IMR-90 (cell line): ENCODE measurements around the gene FAM171A1. TPM values are rescaled to one million over a fixed set of nuclear protein-coding genes. Genes with fewer than 3 reads are reported as not detected.

ENCODE experiments used
- ATAC-seq: fragments of 200-7000 bp; cut with Tn5 transposase; 2 replicates; pipeline ENCODE4 v1.9.1; 2020; ENCODE audit warnings: low read depth, mild to moderate bottlenecking, moderate library complexity
- BruUV-seq: library from RNA; stranded (reverse); fragments of 400-500 nt; replicated peaks from 2 replicates; lab custom pipeline; 2021; lab: Mats Ljungman, UMichigan
- CTCF ChIA-PET: fragments of 300-600 bp; formaldehyde crosslinking; extraction: SDS; loops from one replicate; lab custom pipeline; 2021; ENCODE audit warnings: antibody characterized with exemption; lab: Yijun Ruan, JAX
- POLR2A ChIA-PET: fragments of 300-600 bp; sonication (Branson Sonifier 250); formaldehyde crosslinking; loops from one replicate; lab custom pipeline; 2022; ENCODE audit warnings: antibody characterized with exemption; ENCODE audit not compliant: unreplicated experiment; lab: Charles Lee
- DNase-seq: peaks from one replicate; pipeline ENCODE4 v3.0.0; 2013
- H2AFZ ChIP-seq: replicated peaks from 2 replicates; pipeline ENCODE3; 2013; ENCODE audit warnings: low read length, mild to moderate bottlenecking; ENCODE audit not compliant: poor library complexity
- H2AK5ac ChIP-seq: 2 replicates; pipeline ENCODE4 v1.6.1; 2013; ENCODE audit warnings: low read depth, low read length, inconsistent platforms
- H2AK9ac ChIP-seq: replicated peaks from 2 replicates; pipeline ENCODE3; 2013; ENCODE audit warnings: mild to moderate bottlenecking, low read depth, low read length, moderate library complexity; ENCODE audit not compliant: poor library complexity
- H2BK120ac ChIP-seq: 2 replicates; pipeline ENCODE4 v1.6.1; 2013; ENCODE audit warnings: low read depth, low read length, inconsistent platforms
- H2BK15ac ChIP-seq: 3 replicates; pipeline ENCODE4 v1.6.1; 2013; ENCODE audit warnings: low read depth, low read length, inconsistent platforms
- H2BK20ac ChIP-seq: 2 replicates; pipeline ENCODE4 v1.6.1; 2013; ENCODE audit warnings: low read depth, mild to moderate bottlenecking, inconsistent platforms, low read length, moderate library complexity
- H2BK5ac ChIP-seq: 2 replicates; pipeline ENCODE4 v1.6.1; 2013; ENCODE audit warnings: mild to moderate bottlenecking, low read depth, low read length, inconsistent platforms; ENCODE audit not compliant: poor library complexity, severe bottlenecking
- H3K14ac ChIP-seq: replicated peaks from 2 replicates; pipeline ENCODE4 v1.6.1; 2013; ENCODE audit warnings: low read depth, low read length, inconsistent platforms
- H3K18ac ChIP-seq: 2 replicates; pipeline ENCODE4 v1.6.1; 2013; ENCODE audit warnings: low read depth, low read length, control low read depth
- H3K23ac ChIP-seq: 2 replicates; pipeline ENCODE4 v1.6.1; 2013; ENCODE audit warnings: low read depth, low read length, inconsistent platforms
- H3K27ac ChIP-seq: 2 replicates; pipeline ENCODE4 v1.5.1; 2013; ENCODE audit warnings: mild to moderate bottlenecking, control low read depth, low read length; ENCODE audit not compliant: insufficient read depth
- H3K27me3 ChIP-seq: 2 replicates; pipeline ENCODE4 v1.6.1; 2013; ENCODE audit warnings: low read length; ENCODE audit not compliant: control insufficient read depth, insufficient read depth
- H3K36me3 ChIP-seq: 2 replicates; pipeline ENCODE4 v1.6.1; 2013; ENCODE audit warnings: low read length, mixed read lengths; ENCODE audit not compliant: control insufficient read depth, insufficient read depth
- H3K4ac ChIP-seq: 2 replicates; pipeline ENCODE4 v1.6.1; 2013; ENCODE audit warnings: low read depth, low read length, inconsistent platforms
- H3K4me1 ChIP-seq: 2 replicates; pipeline ENCODE4 v1.6.1; 2013; ENCODE audit warnings: low read length, mixed read lengths; ENCODE audit not compliant: control insufficient read depth, insufficient read depth
- H3K4me2 ChIP-seq: 2 replicates; pipeline ENCODE4 v1.6.1; 2013; ENCODE audit warnings: low read depth, mild to moderate bottlenecking, control low read depth, low read length, moderate library complexity
- H3K4me3 ChIP-seq: 2 replicates; pipeline ENCODE4 v1.5.1; 2013; ENCODE audit warnings: low read depth, mild to moderate bottlenecking, control low read depth, low read length, moderate library complexity; ENCODE audit not compliant: insufficient read depth
- H3K56ac ChIP-seq: 2 replicates; pipeline ENCODE4 v1.6.1; 2013; ENCODE audit warnings: low read length, inconsistent platforms; ENCODE audit not compliant: insufficient read depth; ENCODE audit errors: extremely low read depth
- H3K79me1 ChIP-seq, 2 experiments: 2 replicates each; pipeline ENCODE4 v1.6.1; 2013; ENCODE audit warnings: low read length in 2 of 2, inconsistent platforms in 1 of 2, low read depth in 1 of 2
- H3K9ac ChIP-seq: 2 replicates; pipeline ENCODE4 v1.6.1; 2013; ENCODE audit warnings: low read depth, low read length, control low read depth
- H3K9me1 ChIP-seq: 2 replicates; pipeline ENCODE4 v1.6.1; 2013; ENCODE audit warnings: low read length, inconsistent platforms; ENCODE audit not compliant: insufficient read depth
- H3K9me3 ChIP-seq: 2 replicates; pipeline ENCODE4 v1.6.1; 2013; ENCODE audit warnings: low read length; ENCODE audit not compliant: control insufficient read depth, insufficient read depth
- H4K20me1 ChIP-seq: 2 replicates; pipeline ENCODE4 v1.6.1; 2013; ENCODE audit warnings: low read length, inconsistent platforms; ENCODE audit not compliant: insufficient read depth
- H4K5ac ChIP-seq: 2 replicates; pipeline ENCODE4 v1.6.1; 2013; ENCODE audit warnings: mild to moderate bottlenecking, low read depth, low read length, control low read depth
- H4K8ac ChIP-seq, 2 experiments: 2 replicates each; pipeline ENCODE4 v1.6.1; 2013; ENCODE audit warnings: low read depth in 2 of 2, low read length in 2 of 2, control low read depth in 1 of 2, inconsistent platforms in 1 of 2
- H4K91ac ChIP-seq: 2 replicates; pipeline ENCODE4 v1.6.1; 2013; ENCODE audit warnings: low read depth, low read length, inconsistent platforms; ENCODE audit not compliant: insufficient read depth
- BHLHE40 ChIP-seq: fragments of 150-350 bp; IDR thresholded peaks from 2 replicates; pipeline ENCODE4 v1.6.1; 2016; ENCODE audit warnings: mild to moderate bottlenecking, low read depth, low read length
- CEBPB ChIP-seq: IDR thresholded peaks from 2 replicates; pipeline ENCODE4 v1.6.1; 2012; ENCODE audit warnings: low read depth, low read length, improper control_type of control experiment
- FOS ChIP-seq: fragments of 150-350 bp; IDR thresholded peaks from 2 replicates; pipeline ENCODE4 v1.6.1; 2016; ENCODE audit warnings: low read depth, low read length
- MXI1 ChIP-seq: IDR thresholded peaks from 2 replicates; pipeline ENCODE4 v1.6.1; 2012; ENCODE audit warnings: low read depth, mild to moderate bottlenecking, low read length, moderate library complexity, borderline replicate concordance
- POLR2A ChIP-seq: IDR thresholded peaks from 2 replicates; pipeline ENCODE4 v1.6.1; 2012; ENCODE audit warnings: mild to moderate bottlenecking, low read depth, low read length
- RCOR1 ChIP-seq: IDR thresholded peaks from 2 replicates; pipeline ENCODE4 v1.6.1; 2012; ENCODE audit warnings: mild to moderate bottlenecking, low read length, improper control_type of control experiment; ENCODE audit not compliant: insufficient replicate concordance
- SMC3 ChIP-seq: fragments of 150-350 bp; IDR thresholded peaks from 2 replicates; pipeline ENCODE4 v1.6.1; 2016; ENCODE audit warnings: low read depth, mild to moderate bottlenecking, antibody characterized with exemption, low read length, moderate library complexity
- WGBS, 2 experiments: methylation state at CpG; one replicate each; pipeline versions ENCODE4 v1.1.5 to v1.1.7; 2013; ENCODE audit warnings: missing lambda C conversion rate in 2 of 2; ENCODE audit not compliant: insufficient read length in 1 of 2; ENCODE audit errors: extremely low coverage in 2 of 2; 5-methylcytosine and 5-hydroxymethylcytosine counted together
- dilution Hi-C: fragments of 300-500 bp; cut with HindIII; formaldehyde crosslinking; loops from one replicate; pipeline ENCODE4 v1.14.3; 2018; ENCODE audit warnings: low sequenced_read_pairs; ENCODE audit not compliant: unreplicated experiment
- in situ Hi-C: fragments of 300-500 bp; cut with MboI; formaldehyde crosslinking; loops from 3 replicates; pipeline ENCODE4 v1.14.3; 2019; ENCODE audit warnings: low sequenced_read_pairs, inconsistent platforms, mixed read lengths
- intact Hi-C: fragments of 100-400 bp; cut with micrococcal nuclease; formaldehyde crosslinking; loops from 2 replicates; pipeline ENCODE4 v1.10.0; 2022
- polyA plus RNA-seq, 3 experiments: library from polyadenylated mRNA; depleted of rRNA; stranded (reverse); fragments of >200 nt; gene quantifications; 2 replicates each; pipeline ENCODE4 v1.2.3, GENCODE V29; 2012; ENCODE audit warnings: low replicate concordance in 1 of 3
- total RNA-seq: library from RNA; depleted of rRNA; stranded (reverse); fragments of >200 nt; gene quantifications from 2 replicates; pipeline ENCODE4 v1.2.3, GENCODE V29; 2012

Gene FAM171A1
- total and polyA plus RNA-seq, 2 of the 4 experiments (the other 2 are of a cell fraction): 20.3 to 30.6 TPM

GRCh38 chr10:15344876-15345285 lies 26.2 kb downstream of the FAM171A1 start:
- peak overlapping the region; percentile 43; the same call in 1 of the 2 replicates for H3K23ac ChIP-seq
- H3K4ac ChIP-seq: no peak overlapping the region
- H3K27ac ChIP-seq: no peak overlapping the region
- no peak overlapping the region for H3K56ac ChIP-seq
- in situ Hi-C loops: no loop called here
- H3K9me1 ChIP-seq: no peaks in the 10 kb centered on the region; the same call in none of the 2 replicates
- POLR2A ChIA-PET: no interaction called here
- H4K5ac ChIP-seq: no peak overlapping the region
- H3K9me3 ChIP-seq: no peaks in the 10 kb centered on the region
- H3K18ac ChIP-seq: no peak overlapping the region
- no peak for TF ChIP-seq MXI1
- no peak for TF ChIP-seq FOS
- TF ChIP-seq RCOR1: no peak
- TF ChIP-seq POLR2A: no peak
- no peak for TF ChIP-seq BHLHE40
- peak; percentile 91 for TF ChIP-seq CEBPB
- TF ChIP-seq SMC3: no peak
- H2BK120ac ChIP-seq: no peak overlapping the region
- CTCF ChIA-PET: no interaction called here
- ATAC-seq (peak; percentile 28), DNase-seq (peak; percentile 85)
- no peaks in the 10 kb centered on the region for H3K36me3 ChIP-seq
- H3K4me1 ChIP-seq: peaks cover 1% of the 10 kb centered on the region; the same call in 1 of the 2 replicates
- H3K79me1 ChIP-seq: peaks cover 19 to 70% of the 10 kb centered on the region in 2 experiments
- no peak overlapping the region for H4K91ac ChIP-seq
- no peak overlapping the region for H2BK5ac ChIP-seq
- no peak overlapping the region for H2BK15ac ChIP-seq
- no peak overlapping the region for H2AK9ac ChIP-seq
- H4K8ac ChIP-seq: no peak overlapping the region
- no peak overlapping the region for H2AFZ ChIP-seq
- no TSS peak for BruUV-seq
- no peak overlapping the region for H3K9ac ChIP-seq
- dilution Hi-C loops: no loop called here
- no peak overlapping the region for H2BK20ac ChIP-seq
- H3K14ac ChIP-seq: no peak overlapping the region
- H3K4me3 ChIP-seq: no peak overlapping the region
- peak overlapping the region; percentile 55 for H3K4me2 ChIP-seq
- H4K20me1 ChIP-seq: peaks cover 36% of the 10 kb centered on the region
- intact Hi-C loops: no loop called here
- H3K27me3 ChIP-seq: peaks cover 5% of the 10 kb centered on the region; the same call in 1 of the 2 replicates
- WGBS, 2 experiments: 69% methylated on average over 5 of the region's 8 CpGs; no CpG with 5 or more reads in 1 of the 2 experiments
- H2AK5ac ChIP-seq: no peak overlapping the region
